Measurements from ENCODE around the gene ABCG4.
A peak's percentile ranks its signal among the peaks of the same experiment; 100 is the strongest.

ABCG4 gene

GRCh38 chr11:119108857-119109221 lies 40.0 kb upstream of the ABCG4 start:
- H3K9ac ChIP-seq (ENCODE audit: low read length) = no peak overlapping the region
- peaks cover 14% of the 10 kb centered on the region for H3K4me1 ChIP-seq (ENCODE audit: control insufficient read depth, insufficient read depth, low read length)
- H3K36me3 ChIP-seq (ENCODE audit: control insufficient read depth, insufficient read depth, low read length) = peaks cover 21% of the 10 kb centered on the region
- no peaks in the 10 kb centered on the region for H3K27me3 ChIP-seq (ENCODE audit: control insufficient read depth, insufficient read depth, low read length)
- H3K27ac ChIP-seq (ENCODE audit: low read depth, low read length) = no peak overlapping the region
- peak overlapping the region; percentile 89 for H3K4me3 ChIP-seq (ENCODE audit: low read length)

DNA sequence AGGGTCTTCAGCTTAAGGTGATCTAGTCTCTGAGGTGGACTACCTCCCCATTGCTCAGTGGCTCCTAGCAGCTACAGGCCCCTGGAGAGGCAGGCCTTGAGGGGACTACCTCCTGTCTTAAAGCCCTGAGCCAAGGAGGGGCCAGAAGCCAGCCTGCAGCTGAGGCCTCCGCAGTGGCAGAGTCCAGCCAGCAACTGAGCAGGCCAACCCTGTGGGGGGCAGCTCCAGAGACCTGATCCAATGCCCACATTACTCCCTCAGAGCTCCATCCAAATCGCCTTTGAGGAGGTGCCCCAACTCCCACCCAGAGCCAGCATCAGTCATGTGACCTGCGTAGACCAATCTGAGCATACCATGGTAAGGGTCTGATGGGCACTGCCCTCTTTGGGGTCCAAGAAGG lies 39.0 kb upstream of the ABCG4 start:
- peaks cover 26% of the 10 kb centered on the region for H3K36me3 ChIP-seq (ENCODE audit: control insufficient read depth, insufficient read depth, low read length)
- no peak overlapping the region for H3K9ac ChIP-seq (ENCODE audit: low read length)
- H3K4me3 ChIP-seq (ENCODE audit: low read length) = no peak overlapping the region
- H3K27me3 ChIP-seq (ENCODE audit: control insufficient read depth, insufficient read depth, low read length) = no peaks in the 10 kb centered on the region
- H3K27ac ChIP-seq (ENCODE audit: low read depth, low read length) = no peak overlapping the region
- peaks cover 14% of the 10 kb centered on the region for H3K4me1 ChIP-seq (ENCODE audit: control insufficient read depth, insufficient read depth, low read length)

- no peak overlapping the region for H3K9ac ChIP-seq (ENCODE audit: low read length)
- H3K4me1 ChIP-seq (ENCODE audit: control insufficient read depth, insufficient read depth, low read length) = peaks cover 14% of the 10 kb centered on the region
- H3K27ac ChIP-seq (ENCODE audit: low read depth, low read length) = no peak overlapping the region
- H3K4me3 ChIP-seq (ENCODE audit: low read length) = no peak overlapping the region
- H3K36me3 ChIP-seq (ENCODE audit: control insufficient read depth, insufficient read depth, low read length) = peaks cover 26% of the 10 kb centered on the region
- H3K27me3 ChIP-seq (ENCODE audit: control insufficient read depth, insufficient read depth, low read length) = no peaks in the 10 kb centered on the region
Measured at GRCh38 chr11:119110439-119110838, 38.4 kb upstream of the ABCG4 start.

GRCh38 chr11:119111361-119111925 lies 37.4 kb upstream of the ABCG4 start:
- Histone ChIP-seq H3K9ac (ENCODE audit: low read length) (no peak overlapping the region), H3K27me3 (ENCODE audit: control insufficient read depth, insufficient read depth, low read length) (no peaks in the 10 kb centered on the region), H3K27ac (ENCODE audit: low read depth, low read length) (no peak overlapping the region), H3K4me3 (ENCODE audit: low read length) (no peak overlapping the region), H3K4me1 (ENCODE audit: control insufficient read depth, insufficient read depth, low read length) (peaks cover 9% of the 10 kb centered on the region), H3K36me3 (ENCODE audit: control insufficient read depth, insufficient read depth, low read length) (peaks cover 30% of the 10 kb centered on the region)

DNA sequence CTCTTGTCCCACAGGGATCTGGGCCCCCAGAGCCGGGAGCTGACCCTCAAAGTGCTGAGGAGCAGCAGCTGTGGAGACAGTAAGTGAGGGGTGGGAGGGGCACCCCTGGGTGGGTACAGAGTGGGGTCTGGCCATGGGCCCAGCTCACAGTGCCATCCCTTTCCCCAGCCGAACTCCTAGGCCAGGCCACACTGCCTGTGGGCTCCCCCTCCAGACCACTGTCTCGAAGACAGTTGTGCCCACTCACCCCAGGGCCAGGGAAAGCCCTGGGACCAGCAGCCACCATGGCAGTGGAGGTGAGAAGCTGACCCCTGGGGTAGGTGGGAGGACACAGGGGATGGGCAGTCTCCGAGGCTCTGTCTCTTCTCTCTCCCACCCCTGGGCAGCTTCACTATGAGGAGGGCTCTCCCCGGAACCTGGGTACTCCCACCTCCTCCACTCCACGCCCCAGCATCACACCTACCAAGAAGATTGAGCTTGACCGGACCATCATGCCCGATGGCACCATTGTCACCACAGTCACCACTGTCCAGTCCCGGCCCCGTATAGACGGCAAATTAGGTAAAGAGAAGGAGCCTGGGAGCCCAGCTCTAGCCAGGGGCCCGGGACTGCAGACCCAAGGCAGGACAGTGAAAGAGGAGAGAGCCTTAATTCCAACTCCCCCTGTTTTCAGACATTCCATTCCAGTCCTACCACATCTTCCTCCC lies 36.4 kb upstream of the ABCG4 start:
- Histone ChIP-seq H3K36me3 (ENCODE audit: control insufficient read depth, insufficient read depth, low read length) (peaks cover 31% of the 10 kb centered on the region), H3K4me1 (ENCODE audit: control insufficient read depth, insufficient read depth, low read length) (peaks cover 6% of the 10 kb centered on the region), H3K27me3 (ENCODE audit: control insufficient read depth, insufficient read depth, low read length) (no peaks in the 10 kb centered on the region), H3K27ac (ENCODE audit: low read depth, low read length) (no peak overlapping the region), H3K9ac (ENCODE audit: low read length) (no peak overlapping the region), H3K4me3 (ENCODE audit: low read length) (no peak overlapping the region)

DNA sequence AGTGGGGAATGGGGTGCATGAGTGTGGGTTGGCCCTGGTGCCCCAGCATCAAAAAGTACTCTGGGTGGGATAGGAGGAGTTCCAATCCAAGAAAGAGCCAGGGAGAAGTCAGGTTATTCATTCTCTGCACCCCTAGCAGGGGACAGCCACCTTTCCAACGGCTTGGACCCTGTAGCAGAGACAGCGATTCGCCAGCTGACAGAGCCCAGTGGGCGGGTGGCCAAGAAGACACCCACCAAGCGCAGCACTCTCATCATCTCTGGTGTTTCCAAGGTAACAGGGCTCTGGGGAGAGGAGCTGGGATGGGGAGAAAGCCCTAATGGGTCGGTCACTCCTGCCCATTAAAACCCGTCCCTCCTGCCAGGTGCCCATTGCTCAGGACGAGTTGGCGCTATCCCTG lies 35.1 kb upstream of the ABCG4 start:
- peaks cover 2% of the 10 kb centered on the region for H3K4me1 ChIP-seq (ENCODE audit: control insufficient read depth, insufficient read depth, low read length)
- H3K27me3 ChIP-seq (ENCODE audit: control insufficient read depth, insufficient read depth, low read length) = no peaks in the 10 kb centered on the region
- no peak overlapping the region for H3K4me3 ChIP-seq (ENCODE audit: low read length)
- no peak overlapping the region for H3K9ac ChIP-seq (ENCODE audit: low read length)
- peaks cover 31% of the 10 kb centered on the region for H3K36me3 ChIP-seq (ENCODE audit: control insufficient read depth, insufficient read depth, low read length)
- no peak overlapping the region for H3K27ac ChIP-seq (ENCODE audit: low read depth, low read length)

DNA sequence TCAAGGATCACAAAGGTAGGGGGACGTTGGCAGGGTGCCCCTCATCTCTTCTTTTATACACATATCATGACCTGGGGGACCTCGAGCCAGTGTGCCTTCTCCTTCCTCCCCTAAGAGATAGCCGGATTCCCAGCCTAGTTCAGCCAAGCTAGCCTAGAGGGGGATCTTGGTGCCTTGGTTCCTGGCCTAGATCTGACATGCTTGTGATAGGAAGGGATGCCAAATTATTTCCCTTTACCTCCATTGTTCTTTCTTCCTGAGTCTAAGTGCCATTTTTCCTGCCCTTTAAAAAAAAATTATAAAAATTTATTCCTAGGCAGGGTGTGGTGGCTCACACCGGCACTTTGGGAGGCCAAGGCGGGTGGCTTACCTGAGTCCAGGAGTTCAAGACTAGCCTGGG lies 34.5 kb upstream of the ABCG4 start:
- Histone ChIP-seq H3K9ac (ENCODE audit: low read length) (no peak overlapping the region), H3K4me1 (ENCODE audit: control insufficient read depth, insufficient read depth, low read length) (no peaks in the 10 kb centered on the region), H3K4me3 (ENCODE audit: low read length) (no peak overlapping the region), H3K36me3 (ENCODE audit: control insufficient read depth, insufficient read depth, low read length) (peaks cover 31% of the 10 kb centered on the region), H3K27ac (ENCODE audit: low read depth, low read length) (no peak overlapping the region), H3K27me3 (ENCODE audit: control insufficient read depth, insufficient read depth, low read length) (no peaks in the 10 kb centered on the region)

GRCh38 chr11:119115484-119116234 lies 33.2 kb upstream of the ABCG4 start:
- no peak overlapping the region for H3K27ac ChIP-seq (ENCODE audit: low read depth, low read length)
- H3K4me3 ChIP-seq (ENCODE audit: low read length) = no peak overlapping the region

DNA sequence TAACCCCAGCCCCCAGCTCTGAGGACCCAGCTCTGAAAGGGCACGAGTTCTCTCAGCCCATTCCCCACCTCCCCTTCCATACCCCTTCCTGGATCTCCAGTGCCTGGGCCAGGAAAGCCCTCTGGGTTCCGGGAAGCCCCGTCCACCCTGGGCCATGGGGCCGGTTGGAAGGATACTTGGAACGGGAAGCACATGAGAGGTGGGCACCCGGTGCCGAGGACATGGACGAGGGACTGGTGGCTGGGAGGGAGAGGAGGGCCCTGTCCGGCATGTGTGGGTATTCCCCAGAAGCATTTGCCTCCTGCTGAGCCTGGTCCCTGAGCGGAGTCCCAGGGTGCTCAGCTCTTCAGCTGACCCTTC lies 32.6 kb upstream of the ABCG4 start:
- H3K27ac ChIP-seq (ENCODE audit: low read depth, low read length) = no peak overlapping the region
- no peaks in the 10 kb centered on the region for H3K27me3 ChIP-seq (ENCODE audit: control insufficient read depth, insufficient read depth, low read length)
- H3K4me1 ChIP-seq (ENCODE audit: control insufficient read depth, insufficient read depth, low read length) = peaks cover 6% of the 10 kb centered on the region
- H3K4me3 ChIP-seq (ENCODE audit: low read length) = no peak overlapping the region
- H3K36me3 ChIP-seq (ENCODE audit: control insufficient read depth, insufficient read depth, low read length) = peaks cover 26% of the 10 kb centered on the region
- no peak overlapping the region for H3K9ac ChIP-seq (ENCODE audit: low read length)

More at GRCh38 chr11:119115484-119116234, 33.2 kb upstream of the ABCG4 start:
- peaks cover 31% of the 10 kb centered on the region for H3K36me3 ChIP-seq (ENCODE audit: control insufficient read depth, insufficient read depth, low read length)
- no peaks in the 10 kb centered on the region for H3K27me3 ChIP-seq (ENCODE audit: control insufficient read depth, insufficient read depth, low read length)
- peaks cover 3% of the 10 kb centered on the region for H3K4me1 ChIP-seq (ENCODE audit: control insufficient read depth, insufficient read depth, low read length)
- H3K9ac ChIP-seq (ENCODE audit: low read length) = no peak overlapping the region

DNA sequence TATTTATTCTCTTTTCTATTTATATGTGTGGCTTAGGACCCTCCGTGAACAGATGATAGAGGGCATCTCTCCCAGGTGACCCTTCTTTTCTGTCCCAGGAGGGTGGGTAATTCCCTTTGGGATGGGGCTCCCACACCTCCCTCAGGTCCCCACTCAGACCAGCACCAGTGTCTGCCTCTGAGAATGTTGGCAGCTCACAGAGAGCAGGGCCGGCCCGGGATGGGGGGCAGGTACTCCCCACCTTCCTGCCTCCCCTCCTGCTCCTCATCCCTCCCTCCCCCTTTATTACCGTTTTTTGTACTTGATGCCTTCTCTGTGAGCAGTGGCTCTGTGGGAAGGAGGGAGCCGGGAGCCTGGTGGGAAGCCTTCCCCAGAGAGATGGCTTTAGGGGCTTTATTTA lies 32.3 kb upstream of the ABCG4 start:
- H3K27me3 ChIP-seq (ENCODE audit: control insufficient read depth, insufficient read depth, low read length) = no peaks in the 10 kb centered on the region
- peaks cover 6% of the 10 kb centered on the region for H3K4me1 ChIP-seq (ENCODE audit: control insufficient read depth, insufficient read depth, low read length)
- no peak overlapping the region for H3K4me3 ChIP-seq (ENCODE audit: low read length)
- no peak overlapping the region for H3K9ac ChIP-seq (ENCODE audit: low read length)
- H3K36me3 ChIP-seq (ENCODE audit: control insufficient read depth, insufficient read depth, low read length) = peaks cover 22% of the 10 kb centered on the region
- no peak overlapping the region for H3K27ac ChIP-seq (ENCODE audit: low read depth, low read length)

DNA sequence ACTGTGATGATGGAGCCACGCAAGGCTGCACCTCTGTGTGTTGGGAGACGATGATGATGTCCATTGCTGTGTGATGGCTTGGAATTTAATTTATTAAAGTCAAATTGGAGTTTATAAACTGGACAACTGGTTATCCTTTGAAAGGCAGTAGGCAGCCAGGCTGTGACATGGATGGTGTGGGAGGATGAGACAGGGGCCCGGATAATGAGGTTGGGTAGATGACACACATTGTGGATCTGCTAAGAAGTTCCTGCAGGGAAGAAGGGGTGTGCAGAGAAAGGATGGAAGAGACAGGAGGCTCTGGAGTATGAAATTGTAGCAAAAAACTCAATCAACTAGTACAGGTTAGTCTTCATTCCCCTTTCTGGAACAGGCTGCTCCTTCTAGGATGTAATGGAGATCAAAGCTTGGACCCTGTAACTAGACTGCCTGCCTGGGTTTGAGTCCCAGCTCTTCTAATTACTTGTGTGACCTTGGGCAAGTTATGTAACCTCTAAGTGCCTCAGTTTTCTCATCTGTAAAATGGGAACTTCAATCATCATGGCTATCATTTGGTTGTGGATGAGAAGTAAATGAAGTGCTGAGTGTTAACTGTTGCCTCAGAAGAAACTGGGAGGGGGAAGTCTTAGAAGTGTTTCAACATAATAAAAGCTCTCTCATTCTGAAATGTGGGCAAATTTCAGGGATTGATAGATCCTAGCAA lies 31.7 kb upstream of the ABCG4 start:
- peaks cover 21% of the 10 kb centered on the region for H3K36me3 ChIP-seq (ENCODE audit: control insufficient read depth, insufficient read depth, low read length)
- H3K9ac ChIP-seq (ENCODE audit: low read length) = no peak overlapping the region
- H3K4me3 ChIP-seq (ENCODE audit: low read length) = no peak overlapping the region
- H3K27ac ChIP-seq (ENCODE audit: low read depth, low read length) = no peak overlapping the region
- H3K4me1 ChIP-seq (ENCODE audit: control insufficient read depth, insufficient read depth, low read length) = peaks cover 8% of the 10 kb centered on the region
- H3K27me3 ChIP-seq (ENCODE audit: control insufficient read depth, insufficient read depth, low read length) = no peaks in the 10 kb centered on the region

GRCh38 chr11:119118227-119118626 lies 30.6 kb upstream of the ABCG4 start:
- peaks cover 11% of the 10 kb centered on the region for H3K4me1 ChIP-seq (ENCODE audit: control insufficient read depth, insufficient read depth, low read length)
- no peak overlapping the region for H3K4me3 ChIP-seq (ENCODE audit: low read length)
- peaks cover 16% of the 10 kb centered on the region for H3K36me3 ChIP-seq (ENCODE audit: control insufficient read depth, insufficient read depth, low read length)
- no peaks in the 10 kb centered on the region for H3K27me3 ChIP-seq (ENCODE audit: control insufficient read depth, insufficient read depth, low read length)
- no peak overlapping the region for H3K9ac ChIP-seq (ENCODE audit: low read length)
- H3K27ac ChIP-seq (ENCODE audit: low read depth, low read length) = no peak overlapping the region
